ENCODE data around the gene KLF6. TPM values are rescaled to one million over a fixed set of nuclear protein-coding genes. Genes with fewer than 3 reads are reported as not detected.

The KLF6 gene
- total RNA-seq, 1 experiment from 2014 or later = 282 TPM

DNA sequence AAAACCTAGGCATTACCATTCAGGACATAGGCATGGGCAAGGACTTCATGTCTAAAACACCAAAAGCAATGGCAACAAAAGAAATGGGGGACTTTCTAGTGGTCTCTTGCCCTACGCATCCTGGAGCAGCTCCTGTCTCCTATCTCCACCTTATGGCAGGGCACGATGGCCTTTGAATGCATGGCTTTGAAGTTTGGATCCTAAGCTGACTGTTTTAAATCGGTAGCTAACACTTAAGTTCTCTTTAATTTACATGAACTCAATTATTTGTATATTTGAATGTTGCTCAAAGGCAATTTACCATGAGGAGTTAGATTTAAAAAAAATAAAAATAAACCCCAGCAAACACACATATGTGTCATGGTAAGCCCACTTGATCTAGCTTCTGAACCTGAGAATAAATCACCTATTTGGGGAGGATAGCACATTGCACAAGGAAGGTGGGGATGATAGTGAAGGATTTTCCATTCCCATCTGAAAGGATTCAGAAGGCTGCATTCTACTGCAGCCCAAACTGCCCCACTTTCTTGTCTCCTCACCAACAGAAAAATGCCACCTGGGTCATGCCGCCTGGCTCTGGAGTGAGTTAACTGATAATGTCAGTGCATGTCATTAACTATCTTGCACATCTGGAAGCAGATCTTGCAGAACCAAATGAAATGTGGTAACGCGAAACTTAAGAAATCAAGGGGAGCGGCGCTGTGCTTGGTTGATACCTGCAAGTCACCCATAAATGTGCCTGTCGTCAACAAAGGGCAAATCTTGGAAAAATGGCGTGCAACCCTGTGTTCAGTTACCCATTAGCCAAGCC lies 12.4 kb downstream of the KLF6 start:
- peaks cover 58% of the 10 kb centered on the region for H3K36me3 Mint-ChIP-seq (ENCODE audit: insufficient read depth, unreplicated experiment)
- DNase-seq (ENCODE audit: unreplicated experiment) = no peak
- ChIA-PET CTCF (interaction anchor here (1.1 to 1.2 kb wide), 2 partner anchors 575 to 579 kb away, joined by 3 to 7 read pairs; no protein-coding TSS in a partner anchor), POLR2A (interaction anchor here (0.5 to 7.6 kb wide), 12 partner anchors 9 to 898 kb away, joined by 3 to 208 read pairs (median 4); partner anchors contain the start of gene KLF6)
- H3K27ac Mint-ChIP-seq (ENCODE audit: low read depth, unreplicated experiment) = no peak overlapping the region
- intact Hi-C loops (cut with micrococcal nuclease) = loop anchor here (10.0 kb wide), 1 partner anchor 148 kb away; no protein-coding TSS in a partner anchor
- H3K9me3 Mint-ChIP-seq (ENCODE audit: unreplicated experiment) = no peaks in the 10 kb centered on the region
- no TSS peak for BruUV-seq (replicated peaks)
- H3K4me1 Mint-ChIP-seq (ENCODE audit: insufficient read depth, unreplicated experiment) = peaks cover 21% of the 10 kb centered on the region
- TF ChIP-seq, protein P1, sequence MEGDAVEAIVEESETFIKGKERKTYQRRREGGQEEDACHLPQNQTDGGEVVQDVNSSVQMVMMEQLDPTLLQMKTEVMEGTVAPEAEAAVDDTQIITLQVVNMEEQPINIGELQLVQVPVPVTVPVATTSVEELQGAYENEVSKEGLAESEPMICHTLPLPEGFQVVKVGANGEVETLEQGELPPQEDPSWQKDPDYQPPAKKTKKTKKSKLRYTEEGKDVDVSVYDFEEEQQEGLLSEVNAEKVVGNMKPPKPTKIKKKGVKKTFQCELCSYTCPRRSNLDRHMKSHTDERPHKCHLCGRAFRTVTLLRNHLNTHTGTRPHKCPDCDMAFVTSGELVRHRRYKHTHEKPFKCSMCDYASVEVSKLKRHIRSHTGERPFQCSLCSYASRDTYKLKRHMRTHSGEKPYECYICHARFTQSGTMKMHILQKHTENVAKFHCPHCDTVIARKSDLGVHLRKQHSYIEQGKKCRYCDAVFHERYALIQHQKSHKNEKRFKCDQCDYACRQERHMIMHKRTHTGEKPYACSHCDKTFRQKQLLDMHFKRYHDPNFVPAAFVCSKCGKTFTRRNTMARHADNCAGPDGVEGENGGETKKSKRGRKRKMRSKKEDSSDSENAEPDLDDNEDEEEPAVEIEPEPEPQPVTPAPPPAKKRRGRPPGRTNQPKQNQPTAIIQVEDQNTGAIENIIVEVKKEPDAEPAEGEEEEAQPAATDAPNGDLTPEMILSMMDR (IDR thresholded peaks at IDR 0.05; ENCODE audit: unreplicated experiment) = no peak
- no peak overlapping the region for H3K4me3 Mint-ChIP-seq (ENCODE audit: unreplicated experiment)
- H3K27me3 Mint-ChIP-seq (ENCODE audit: insufficient read depth, unreplicated experiment) = no peaks in the 10 kb centered on the region

DNA sequence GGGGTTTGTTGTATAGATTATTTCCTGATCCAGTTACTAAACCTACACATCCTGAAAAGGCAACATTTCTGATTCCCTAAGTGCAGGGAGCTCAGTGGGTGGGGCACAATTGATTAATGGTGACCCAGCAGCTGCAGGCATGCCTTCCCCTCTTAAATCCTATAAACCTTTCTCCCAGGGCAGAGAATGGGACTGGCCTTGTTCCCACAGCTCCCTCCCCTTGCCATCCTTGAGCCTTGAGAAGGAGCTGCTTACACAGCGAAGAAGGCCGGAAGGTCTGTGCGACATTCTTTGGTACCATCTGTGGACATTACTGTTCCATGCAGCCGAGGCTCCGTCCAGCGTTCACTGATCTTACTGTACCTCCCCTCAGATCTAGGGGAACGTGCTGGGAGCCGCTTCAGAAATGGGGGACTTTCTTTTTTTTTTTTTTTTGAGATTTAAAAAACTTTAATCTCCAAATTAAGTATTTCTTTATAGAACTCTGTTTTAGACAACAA lies 14.3 kb downstream of the KLF6 start:
- H3K27me3 Mint-ChIP-seq (ENCODE audit: insufficient read depth, unreplicated experiment) = no peaks in the 10 kb centered on the region
- DNase-seq (ENCODE audit: unreplicated experiment) = no peak
- H3K9me3 Mint-ChIP-seq (ENCODE audit: unreplicated experiment) = no peaks in the 10 kb centered on the region
- peaks cover 12% of the 10 kb centered on the region for H3K4me1 Mint-ChIP-seq (ENCODE audit: insufficient read depth, unreplicated experiment)
- BruUV-seq (replicated peaks) = no TSS peak
- no peak overlapping the region for H3K27ac Mint-ChIP-seq (ENCODE audit: low read depth, unreplicated experiment)
- no peak overlapping the region for H3K4me3 Mint-ChIP-seq (ENCODE audit: unreplicated experiment)
- ChIA-PET POLR2A (interaction anchor here (0.8 to 1.7 kb wide), 3 partner anchors 13 to 933 kb away, joined by 3 to 4 read pairs (median 3); no protein-coding TSS in a partner anchor), CTCF (interaction anchor here (0.5 to 0.7 kb wide), 2 partner anchors 69 to 499 kb away, joined by 3 to 7 read pairs; no protein-coding TSS in a partner anchor)
- intact Hi-C loops (cut with micrococcal nuclease) = loop anchor here (10.0 kb wide), 1 partner anchor 146 kb away; no protein-coding TSS in a partner anchor
- H3K36me3 Mint-ChIP-seq (ENCODE audit: insufficient read depth, unreplicated experiment) = peaks cover 39% of the 10 kb centered on the region
- TF ChIP-seq, protein P1 (IDR thresholded peaks at IDR 0.05; ENCODE audit: unreplicated experiment) = no peak

GRCh38 chr10:3769556-3769955 lies 15.5 kb downstream of the KLF6 start:
- DNase-seq (ENCODE audit: unreplicated experiment) = no peak
- H3K27me3 Mint-ChIP-seq (ENCODE audit: insufficient read depth, unreplicated experiment) = no peaks in the 10 kb centered on the region
- H3K36me3 Mint-ChIP-seq (ENCODE audit: insufficient read depth, unreplicated experiment) = peaks cover 28% of the 10 kb centered on the region
- H3K4me3 Mint-ChIP-seq (ENCODE audit: unreplicated experiment) = no peak overlapping the region
- no peaks in the 10 kb centered on the region for H3K9me3 Mint-ChIP-seq (ENCODE audit: unreplicated experiment)
- peaks cover 6% of the 10 kb centered on the region for H3K4me1 Mint-ChIP-seq (ENCODE audit: insufficient read depth, unreplicated experiment)
- BruUV-seq (replicated peaks) = no TSS peak
- no peak overlapping the region for H3K27ac Mint-ChIP-seq (ENCODE audit: low read depth, unreplicated experiment)
- intact Hi-C loops (cut with micrococcal nuclease) = loop anchor here (10.0 kb wide), 1 partner anchor 105 kb away; no protein-coding TSS in a partner anchor
- TF ChIP-seq, protein P1 (IDR thresholded peaks at IDR 0.05; ENCODE audit: unreplicated experiment) = no peak
- ChIA-PET CTCF (no interaction called here), POLR2A (interaction anchor here (0.8 to 1.7 kb wide), 3 partner anchors 12 to 934 kb away, joined by 3 to 4 read pairs (median 3); no protein-coding TSS in a partner anchor)

All from MCF 10A (cell line).